GM04503 (cell line): ENCODE measurements around the gene MEGF11.

ENCODE experiments used
- DNase-seq: peaks from one replicate; pipeline ENCODE4 v3.0.0-alpha.2; 2012; ENCODE audit warnings: low read depth

MEGF11 gene

DNA sequence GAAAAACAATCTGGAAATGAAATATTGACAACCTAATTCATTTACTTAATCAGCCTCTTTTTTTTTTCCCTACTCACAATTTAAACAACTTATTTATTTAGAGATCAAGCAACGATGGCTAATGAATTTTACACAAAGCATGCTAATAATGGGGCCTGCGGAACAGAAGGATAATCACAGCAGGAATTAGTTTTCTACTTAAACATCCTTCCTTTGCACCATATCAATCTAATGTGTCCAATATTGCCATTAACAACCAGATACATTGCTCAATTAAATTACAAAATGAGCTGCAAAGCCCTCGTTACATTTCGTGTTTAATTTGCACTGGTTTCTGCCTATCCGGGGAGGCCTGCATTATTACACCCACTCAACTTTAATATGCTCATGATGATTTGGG lies 285.0 kb downstream of the MEGF11 start:
- DNase-seq = no peak

DNA sequence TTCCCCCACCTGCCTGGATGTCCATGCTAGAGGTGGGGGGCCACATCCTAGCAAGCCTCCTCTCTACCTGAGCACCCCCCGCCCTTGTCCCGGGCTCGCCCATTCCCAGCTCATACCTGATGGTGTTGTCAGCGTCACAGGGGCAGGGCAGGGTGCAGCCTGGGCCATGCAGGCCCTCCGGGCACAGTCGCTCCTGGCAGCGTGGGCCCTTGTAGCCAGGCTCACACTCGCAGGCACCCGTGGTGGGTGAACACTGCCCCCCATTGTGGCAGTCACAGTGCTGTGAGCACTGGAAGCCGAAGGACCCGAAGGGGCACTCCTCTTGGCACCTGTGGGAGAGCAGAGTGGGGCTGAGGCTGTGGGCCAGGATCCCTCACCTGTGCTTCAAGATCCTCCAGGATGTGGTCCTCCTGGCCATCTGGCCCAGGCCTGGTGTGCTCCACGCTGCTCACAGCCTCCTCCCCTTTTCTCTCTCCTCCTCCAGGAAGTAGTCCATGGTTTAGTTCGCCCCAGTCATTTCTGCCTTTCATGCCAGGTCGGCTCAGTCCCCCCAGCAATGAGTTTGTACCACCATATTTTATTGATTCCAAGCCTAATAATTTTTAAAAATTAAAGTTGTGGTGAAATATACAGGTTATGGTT lies 288.6 kb downstream of the MEGF11 start:
- no peak for DNase-seq

DNA sequence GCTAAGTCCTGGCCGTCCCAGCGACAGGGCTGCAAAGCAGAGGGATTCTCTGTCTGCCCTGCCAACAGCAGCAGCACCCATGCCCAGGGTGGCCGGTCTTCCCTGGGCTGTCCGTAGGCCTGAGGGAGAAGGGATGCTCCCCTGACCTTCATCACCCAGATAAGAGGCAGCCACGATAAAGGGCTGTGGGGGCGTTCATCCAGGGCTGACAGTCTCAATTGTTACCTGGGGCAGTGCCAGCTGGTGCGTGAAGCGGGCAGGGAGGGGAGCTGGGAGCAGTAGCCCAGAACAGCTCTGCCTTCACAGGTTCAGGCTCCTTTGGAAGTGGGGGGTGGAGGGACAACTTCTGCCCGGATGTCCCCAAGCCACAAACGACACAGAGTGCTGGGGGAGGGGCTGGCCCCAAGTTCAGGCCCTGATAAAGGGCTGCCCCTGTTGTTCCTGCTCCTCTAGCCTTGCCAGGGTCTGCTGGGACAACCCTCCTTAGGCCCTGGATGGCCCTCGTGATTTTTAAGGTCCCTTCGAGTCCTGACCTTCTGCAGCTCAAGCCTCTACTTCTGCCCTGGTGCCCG lies 289.6 kb downstream of the MEGF11 start:
- DNase-seq = no peak

DNA sequence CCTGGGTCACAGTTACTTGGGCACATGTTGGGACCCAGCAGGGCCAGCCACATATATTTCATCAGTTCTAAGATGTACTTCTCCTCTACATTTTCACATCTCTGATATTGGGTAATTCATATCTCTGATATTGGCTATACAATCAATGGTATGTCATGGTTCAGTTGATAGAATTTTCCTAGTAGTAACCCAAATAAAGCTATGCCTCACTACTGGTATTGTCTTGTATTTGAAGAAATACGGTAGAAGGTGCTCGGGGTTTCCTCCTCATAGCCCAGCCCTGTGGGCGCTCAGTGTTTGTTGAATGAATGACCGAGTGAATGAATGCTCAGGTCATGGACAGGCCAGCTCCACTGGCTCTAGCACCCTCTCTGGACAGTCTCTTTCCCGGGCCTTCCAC lies 290.2 kb downstream of the MEGF11 start:
- no peak for DNase-seq

GRCh38 chr15:65962187-65962586 lies 291.4 kb downstream of the MEGF11 start:
- no peak for DNase-seq

DNA sequence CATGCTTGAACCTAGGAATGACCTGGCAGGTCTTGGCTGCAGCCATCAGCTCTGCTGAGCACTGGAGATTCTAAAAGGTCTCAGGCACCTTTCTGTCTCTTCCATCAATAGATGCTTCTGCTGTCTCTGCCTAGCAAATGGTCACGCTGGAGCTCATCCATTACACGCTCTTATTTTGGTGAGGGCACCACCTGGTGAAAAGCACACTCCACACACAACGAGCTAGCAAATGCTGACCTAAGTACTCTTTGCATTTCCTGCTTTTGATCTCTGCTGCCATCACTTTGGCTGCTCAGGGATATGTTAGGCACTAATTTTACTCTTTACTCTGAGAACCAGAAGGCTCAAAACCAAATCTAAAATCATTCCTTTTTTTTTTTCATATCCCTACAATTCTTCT lies 293.0 kb downstream of the MEGF11 start:
- no peak for DNase-seq

- DNase-seq = no peak
Observed at GRCh38 chr15:65958835-65959234, 294.7 kb downstream of the MEGF11 start.

GRCh38 chr15:65957451-65957850 lies 296.1 kb downstream of the MEGF11 start:
- DNase-seq = no peak

DNA sequence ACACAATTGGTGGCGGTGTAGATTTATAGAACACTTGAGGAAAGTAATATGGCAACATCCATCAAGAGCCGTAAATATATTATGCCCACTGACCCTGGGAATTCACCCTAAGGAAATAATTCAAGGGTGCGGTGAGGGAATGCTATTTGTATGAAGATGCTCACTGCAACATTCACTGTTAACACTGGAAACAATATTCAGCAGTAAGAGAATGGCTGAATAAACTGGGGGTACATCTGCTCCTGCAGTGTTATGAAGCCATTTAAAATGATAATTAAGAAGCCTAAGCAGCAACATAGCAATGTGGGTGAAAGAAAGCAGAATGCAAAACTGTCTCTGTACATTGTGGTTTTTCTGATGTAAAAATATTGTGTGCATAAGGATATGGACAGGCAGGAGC lies 296.7 kb downstream of the MEGF11 start:
- DNase-seq = no peak

- no peak for DNase-seq
Observed at GRCh38 chr15:65956307-65956706, 297.2 kb downstream of the MEGF11 start.

DNA sequence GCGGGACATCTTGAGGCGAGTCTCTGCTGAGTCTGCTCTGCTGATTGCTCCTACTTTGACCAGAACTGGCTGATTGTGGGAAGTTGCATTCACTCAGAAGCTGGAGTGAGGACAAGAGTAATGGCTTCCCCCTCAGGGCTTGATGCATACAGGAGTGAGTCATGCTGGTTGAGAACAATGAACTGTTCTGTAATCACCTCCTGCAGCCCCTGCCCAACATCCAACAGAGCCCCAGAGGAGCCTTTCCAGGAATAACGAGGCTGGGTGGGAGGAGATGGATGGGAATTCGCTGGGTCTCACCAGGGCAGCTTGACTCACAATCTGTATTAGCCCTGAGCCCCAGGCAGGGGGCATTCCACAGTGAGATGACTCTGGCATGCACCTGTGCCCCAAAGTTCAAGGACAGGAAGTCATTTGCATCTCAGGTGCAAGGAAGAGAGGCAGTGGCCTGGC lies 299.2 kb downstream of the MEGF11 start:
- no peak for DNase-seq

DNA sequence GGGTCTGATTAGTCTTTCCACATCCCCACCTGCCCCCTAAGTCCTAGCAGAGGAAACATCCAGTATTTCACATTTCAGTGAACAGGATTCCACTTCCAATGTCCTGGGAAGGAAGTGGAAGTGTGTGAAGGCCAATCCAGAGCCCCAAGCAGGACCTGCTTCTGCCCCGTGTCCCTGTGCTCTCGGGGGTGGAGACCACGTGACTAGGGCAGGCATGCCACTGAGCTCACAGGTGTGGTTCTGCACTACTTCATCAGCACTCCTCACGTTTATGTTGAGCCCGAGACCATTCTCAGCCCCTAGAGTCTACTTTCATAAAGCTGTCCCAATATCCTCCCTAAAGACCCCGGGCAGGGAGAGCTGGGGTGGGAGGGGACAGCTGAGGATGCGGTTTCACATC lies 299.9 kb downstream of the MEGF11 start:
- no peak for DNase-seq

DNA sequence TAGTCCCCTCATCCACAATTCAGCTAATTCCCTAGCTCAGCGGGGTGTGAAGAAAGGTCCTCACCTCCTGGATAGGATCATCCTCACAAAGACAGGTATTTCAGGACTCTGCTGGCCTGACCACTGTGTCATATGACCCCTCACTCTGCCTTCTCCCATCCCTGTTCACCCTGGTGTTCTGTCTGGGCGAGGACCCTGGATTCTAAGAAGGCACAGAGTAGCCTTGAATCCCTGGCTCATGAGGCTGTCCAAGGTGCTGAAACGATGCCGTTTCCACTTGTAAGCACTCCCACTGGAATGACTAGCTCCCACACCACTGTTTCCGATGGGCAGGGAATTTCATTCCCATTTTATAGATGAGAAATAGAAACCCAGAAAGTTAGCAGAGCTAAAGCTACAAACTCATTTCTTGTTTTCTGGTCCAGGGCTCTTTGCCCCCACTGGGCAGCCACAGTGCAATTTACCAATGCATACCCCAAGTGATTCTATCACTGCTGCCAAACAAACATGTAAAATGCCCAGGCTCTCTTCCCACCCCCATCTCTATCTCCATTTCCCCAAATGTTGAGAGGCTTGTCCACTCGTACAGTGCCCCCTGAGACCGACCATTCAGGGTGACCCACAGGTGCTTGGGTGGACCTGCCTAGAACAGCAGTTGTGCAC lies 301.0 kb downstream of the MEGF11 start:
- no peak for DNase-seq

DNA sequence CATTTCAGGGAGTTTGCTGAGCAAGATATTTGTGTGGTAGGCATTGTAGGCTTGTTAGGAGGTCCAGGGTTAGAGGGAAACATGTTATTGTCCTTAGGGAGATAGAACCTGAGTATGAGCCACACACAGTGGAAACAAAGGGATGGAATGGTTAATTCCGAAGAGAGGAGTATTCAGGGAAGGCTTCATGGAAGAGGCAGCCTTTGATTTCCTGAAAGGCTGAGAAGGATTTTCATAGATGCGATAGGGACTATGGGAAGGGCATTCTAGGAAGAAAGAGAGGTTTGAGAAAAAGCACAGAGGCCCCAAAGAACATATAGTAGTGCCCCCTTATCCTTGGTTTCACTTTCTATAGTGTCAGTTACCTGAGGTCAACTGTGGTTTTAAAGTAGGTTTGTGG lies 302.5 kb downstream of the MEGF11 start:
- DNase-seq = no peak

DNA sequence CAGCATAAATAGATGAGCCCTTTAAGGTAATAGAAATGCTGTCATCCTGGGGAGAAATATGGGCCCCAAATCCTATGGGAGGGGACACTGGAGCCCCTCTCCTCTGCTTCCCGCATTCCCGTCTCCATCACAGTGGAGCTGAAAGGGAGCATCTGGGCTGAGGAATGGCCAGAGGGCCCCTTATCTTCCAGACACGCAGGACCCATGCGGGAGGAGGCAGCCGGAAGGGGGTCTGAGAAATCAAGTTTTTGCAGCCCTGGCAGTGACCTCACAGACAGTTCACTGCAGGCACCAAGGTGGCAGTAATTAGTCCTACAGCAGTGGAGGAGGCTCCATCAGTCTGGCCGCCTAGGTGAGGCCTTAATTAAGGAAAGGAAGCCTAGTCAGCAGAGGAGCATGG lies 304.1 kb downstream of the MEGF11 start:
- no peak for DNase-seq

GRCh38 chr15:65949011-65949410 lies 304.5 kb downstream of the MEGF11 start:
- no peak for DNase-seq

GRCh38 chr15:65948383-65948782 lies 305.2 kb downstream of the MEGF11 start:
- DNase-seq = no peak

DNA sequence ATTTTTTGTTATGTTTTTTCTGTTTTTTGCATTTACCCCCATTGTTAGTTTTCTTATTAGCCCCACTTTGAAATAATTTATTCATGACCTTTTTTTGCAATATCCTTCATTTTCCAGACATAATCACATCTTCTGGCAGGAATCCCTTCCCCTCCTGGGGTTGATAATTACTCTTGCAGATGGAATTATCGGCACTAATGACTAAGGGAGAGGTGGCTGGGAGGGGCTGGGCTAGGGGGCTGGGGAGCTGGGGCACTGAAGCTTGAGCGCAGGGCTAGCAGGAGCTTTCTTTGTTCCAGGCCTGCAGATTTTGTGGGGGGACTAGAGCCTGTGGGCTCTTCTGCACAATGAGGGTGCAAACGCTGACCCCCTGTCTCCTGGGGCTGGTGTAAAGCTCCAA lies 306.5 kb downstream of the MEGF11 start:
- no peak for DNase-seq

DNA sequence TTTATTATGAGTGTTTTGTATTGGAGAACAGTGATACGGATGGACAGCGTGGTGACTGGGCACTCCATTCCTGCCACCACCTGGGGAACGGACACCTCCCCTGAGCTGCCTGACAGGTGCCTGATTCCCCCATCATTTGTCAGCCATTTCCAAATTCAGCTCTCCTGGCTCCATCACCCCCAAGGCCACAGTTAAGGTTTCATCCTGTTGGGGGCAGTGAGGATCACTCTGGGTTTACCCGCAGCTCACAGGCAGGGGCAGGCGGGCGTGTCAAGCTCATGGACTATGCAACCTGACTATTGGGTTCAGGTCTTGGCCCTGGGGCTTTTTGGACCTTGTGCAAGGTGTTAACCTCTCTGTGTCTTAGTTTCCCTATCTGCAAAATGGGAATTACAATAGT lies 307.9 kb downstream of the MEGF11 start:
- no peak for DNase-seq

DNA sequence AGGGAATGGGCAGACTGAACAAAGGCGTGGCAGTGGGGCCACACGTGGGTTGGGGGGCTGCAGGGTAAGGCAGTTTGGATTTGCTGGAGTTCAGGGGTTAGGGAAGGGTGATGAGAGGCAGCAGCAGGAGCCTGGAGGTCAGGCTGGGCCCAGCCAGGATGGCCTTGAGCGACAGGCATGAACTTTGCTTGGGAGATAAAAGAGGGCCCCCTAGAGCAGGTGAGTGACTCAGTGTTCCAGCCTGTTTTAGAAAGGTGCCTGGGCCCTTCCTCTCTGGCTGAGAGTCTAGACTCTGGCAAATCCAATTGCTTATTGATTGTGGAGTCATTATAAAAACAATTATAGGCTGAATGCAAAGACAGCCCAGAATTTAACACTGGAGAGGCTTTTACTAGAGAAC lies 309.1 kb downstream of the MEGF11 start:
- DNase-seq = no peak

- DNase-seq = no peak
Observed at GRCh38 chr15:65942436-65942835, 311.1 kb downstream of the MEGF11 start.

DNA sequence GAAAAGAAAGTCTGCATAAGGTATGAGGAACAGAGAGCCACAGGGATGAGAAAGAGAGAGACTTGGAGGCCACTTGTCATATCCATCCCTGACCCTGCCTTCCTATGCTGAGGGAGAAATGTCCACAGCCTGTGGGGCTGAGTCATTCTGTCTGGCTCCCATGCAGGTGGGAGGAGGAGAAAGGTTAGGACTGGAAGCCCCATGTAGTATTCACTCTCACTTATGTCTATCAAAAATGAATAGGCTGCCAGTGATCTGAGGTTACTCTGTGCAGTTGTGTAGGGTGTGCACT lies 313.0 kb downstream of the MEGF11 start:
- DNase-seq = no peak

DNA sequence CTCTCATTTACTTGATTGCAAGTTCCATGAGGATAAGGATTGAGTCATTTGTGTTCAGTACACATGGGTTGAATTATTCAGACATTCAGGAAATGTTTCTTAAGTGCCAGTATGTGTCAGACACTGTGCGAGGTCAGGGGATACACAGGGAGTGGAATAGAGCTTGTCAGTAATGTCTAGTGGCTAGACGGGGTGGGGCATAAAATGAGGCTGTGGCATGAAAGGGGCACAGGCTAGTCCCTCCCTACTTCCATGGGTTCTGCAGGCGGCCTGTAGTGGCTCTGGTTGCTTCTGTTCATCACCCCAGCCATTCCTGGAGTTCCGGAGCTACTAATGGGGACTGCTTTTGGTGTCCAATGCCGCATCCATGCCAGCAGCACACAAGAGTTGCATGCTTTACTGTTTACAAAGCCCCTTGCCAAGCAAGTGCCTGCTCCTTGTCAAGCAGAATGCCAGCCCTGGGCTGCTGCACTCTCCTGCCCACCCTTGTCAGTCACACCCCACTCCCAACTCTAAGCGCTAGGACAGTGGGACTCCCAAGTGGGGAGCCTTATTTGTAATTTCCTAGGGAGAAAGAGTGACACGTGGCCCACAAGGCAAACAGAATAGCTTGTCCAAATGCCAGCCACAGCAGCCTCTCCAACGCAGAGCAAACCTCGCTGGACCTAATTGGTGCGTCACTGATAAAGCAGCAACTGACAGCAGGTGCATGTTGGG lies 313.5 kb downstream of the MEGF11 start:
- peak; percentile 87 for DNase-seq
